HEK293T (cell line): ENCODE data around the gene RAVER2.

Experiments
- ARNT ChIP-seq: fragments of 450-650 bp; IDR thresholded peaks from 2 replicates; pipeline ENCODE4 v1.6.1; 2017; ENCODE audit warnings: mild to moderate bottlenecking
- FOXK2 ChIP-seq: fragments of 450-650 bp; IDR thresholded peaks from 2 replicates; pipeline ENCODE4 v1.6.1; 2016; ENCODE audit warnings: mild to moderate bottlenecking
- FOXM1 ChIP-seq: fragments of 450-650 bp; IDR thresholded peaks from 2 replicates; pipeline ENCODE4 v1.6.1; 2017; ENCODE audit warnings: mild to moderate bottlenecking, borderline replicate concordance
- ZNF384 ChIP-seq: fragments of 450-650 bp; IDR thresholded peaks from 2 replicates; pipeline ENCODE4 v1.6.1; 2016

DNA sequence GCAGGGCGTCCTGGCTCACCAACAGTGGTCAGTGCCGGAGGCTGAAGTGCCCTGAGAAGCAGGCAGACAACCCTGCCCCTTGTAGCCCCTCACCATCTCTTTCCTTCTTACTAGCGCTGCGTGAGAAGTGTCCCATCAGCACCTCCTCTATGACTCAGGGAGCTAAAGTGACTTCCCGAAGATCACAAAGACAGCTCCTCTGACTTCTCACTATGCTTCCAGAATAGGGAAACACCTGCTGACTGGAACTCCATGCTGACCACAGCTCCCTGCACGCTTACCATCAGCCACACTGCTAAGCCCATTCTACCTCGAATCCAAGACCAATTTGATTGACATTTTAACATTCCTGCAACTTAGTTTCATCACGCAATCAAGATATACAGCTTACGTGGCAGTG is 128.7 kb downstream of the RAVER2 start:
- TF ChIP-seq ARNT (no peak), ZNF384 (no peak), FOXM1 (no peak), FOXK2 (no peak)
